C4-2B (cell line): ENCODE measurements around the gene TMOD1.

Experiments used
- ZFX ChIP-seq: fragments of 450-650 bp; IDR thresholded peaks from 2 replicates; pipeline ENCODE4 v1.6.1; 2017
- TF ChIP-seq, protein P1 (sequence below): fragments of 450-650 bp; conservative IDR thresholded peaks from 2 replicates; pipeline ENCODE4 v1.5.1; 2017; ENCODE audit warnings: mild to moderate bottlenecking

DNA sequence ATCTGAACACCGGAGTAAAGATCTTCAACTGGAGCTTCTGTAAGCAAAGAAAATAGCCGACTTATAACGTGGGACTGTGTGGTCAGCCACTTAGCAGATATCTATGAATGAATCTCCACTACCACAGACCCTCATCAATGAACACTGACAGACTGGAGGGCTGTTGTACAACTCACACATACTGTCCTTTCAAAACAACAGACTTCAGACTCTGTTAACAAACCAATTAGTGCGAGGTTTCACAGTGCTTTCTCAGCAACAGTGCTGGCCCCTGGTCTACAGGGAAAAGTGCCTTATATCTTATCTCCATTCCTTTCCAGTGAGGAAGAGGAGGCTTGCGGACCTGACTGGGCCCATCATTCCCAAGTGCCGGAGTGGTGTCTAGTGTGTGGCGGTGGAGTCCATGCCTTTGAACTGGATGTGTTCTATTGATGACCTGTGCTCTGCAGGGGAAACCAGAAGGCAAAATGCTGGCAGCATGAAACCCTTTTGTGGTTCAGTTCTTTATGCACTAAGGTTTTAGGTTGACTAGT lies 97.9 kb downstream of the TMOD1 start:
- TF ChIP-seq, protein P1, sequence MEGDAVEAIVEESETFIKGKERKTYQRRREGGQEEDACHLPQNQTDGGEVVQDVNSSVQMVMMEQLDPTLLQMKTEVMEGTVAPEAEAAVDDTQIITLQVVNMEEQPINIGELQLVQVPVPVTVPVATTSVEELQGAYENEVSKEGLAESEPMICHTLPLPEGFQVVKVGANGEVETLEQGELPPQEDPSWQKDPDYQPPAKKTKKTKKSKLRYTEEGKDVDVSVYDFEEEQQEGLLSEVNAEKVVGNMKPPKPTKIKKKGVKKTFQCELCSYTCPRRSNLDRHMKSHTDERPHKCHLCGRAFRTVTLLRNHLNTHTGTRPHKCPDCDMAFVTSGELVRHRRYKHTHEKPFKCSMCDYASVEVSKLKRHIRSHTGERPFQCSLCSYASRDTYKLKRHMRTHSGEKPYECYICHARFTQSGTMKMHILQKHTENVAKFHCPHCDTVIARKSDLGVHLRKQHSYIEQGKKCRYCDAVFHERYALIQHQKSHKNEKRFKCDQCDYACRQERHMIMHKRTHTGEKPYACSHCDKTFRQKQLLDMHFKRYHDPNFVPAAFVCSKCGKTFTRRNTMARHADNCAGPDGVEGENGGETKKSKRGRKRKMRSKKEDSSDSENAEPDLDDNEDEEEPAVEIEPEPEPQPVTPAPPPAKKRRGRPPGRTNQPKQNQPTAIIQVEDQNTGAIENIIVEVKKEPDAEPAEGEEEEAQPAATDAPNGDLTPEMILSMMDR: no peak
- TF ChIP-seq ZFX: no peak
